Stimulated activated CD4-positive, alpha-beta T cell treated with anti-CD3 and anti-CD28 coated beads, TNF-alpha, amount 100 ng/mL, for 1 hour (primary cell): ENCODE results near the gene JAG2.

Experiments
- DNase-seq, 3 donors: peaks; one replicate each; pipeline ENCODE4 v3.0.0-alpha.2; 2020; ENCODE audit warnings: low read depth in 3 of 3, low spot score in 1 of 3

Gene JAG2

DNA sequence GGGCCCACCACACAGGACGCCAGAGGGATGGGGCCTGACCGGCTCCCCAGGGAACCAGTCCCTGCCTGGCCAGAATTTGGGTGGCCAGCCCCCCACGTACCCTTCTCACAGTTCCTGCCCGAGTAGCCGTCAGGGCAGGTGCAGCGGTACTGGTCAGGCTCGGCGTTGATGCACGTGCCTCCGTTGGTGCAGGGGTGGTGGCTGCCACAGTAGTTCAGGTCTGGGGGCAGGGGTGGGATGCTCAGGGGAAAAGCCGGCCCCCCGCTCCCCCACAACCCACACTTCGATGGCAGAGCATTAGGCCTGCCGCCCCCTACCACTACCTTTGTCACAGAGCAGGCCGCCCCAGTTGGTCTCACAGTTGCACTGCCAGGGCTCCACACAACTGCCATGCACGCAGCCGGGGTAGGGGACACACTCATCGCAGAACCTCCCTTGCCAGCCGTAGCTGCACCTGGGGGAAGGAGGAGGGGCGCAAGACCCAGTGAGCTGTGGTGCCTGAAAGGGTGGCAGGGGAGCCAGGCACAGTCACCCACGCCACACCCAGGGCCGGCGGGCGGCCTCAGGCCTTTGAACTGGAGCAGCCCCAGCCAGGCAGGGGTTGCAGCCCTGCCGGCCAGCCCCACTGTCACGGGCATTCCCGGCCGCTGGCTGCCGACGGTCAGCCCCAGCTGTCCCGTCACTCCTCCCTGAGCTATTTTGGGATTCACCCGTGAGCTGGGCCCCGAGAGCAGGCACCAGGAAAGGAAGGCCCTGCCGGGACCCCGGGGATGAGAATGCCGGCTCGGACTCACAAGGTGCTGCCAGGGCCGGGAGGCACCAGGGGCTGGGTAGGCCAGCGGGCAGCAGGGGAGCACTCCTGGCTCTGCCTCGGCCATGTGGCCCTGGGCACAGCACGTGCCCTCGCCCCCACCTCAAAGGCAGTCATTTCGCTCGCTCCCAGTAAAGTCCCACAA, 16.5 kb downstream of the JAG2 start:
- DNase-seq, result no peak

DNA sequence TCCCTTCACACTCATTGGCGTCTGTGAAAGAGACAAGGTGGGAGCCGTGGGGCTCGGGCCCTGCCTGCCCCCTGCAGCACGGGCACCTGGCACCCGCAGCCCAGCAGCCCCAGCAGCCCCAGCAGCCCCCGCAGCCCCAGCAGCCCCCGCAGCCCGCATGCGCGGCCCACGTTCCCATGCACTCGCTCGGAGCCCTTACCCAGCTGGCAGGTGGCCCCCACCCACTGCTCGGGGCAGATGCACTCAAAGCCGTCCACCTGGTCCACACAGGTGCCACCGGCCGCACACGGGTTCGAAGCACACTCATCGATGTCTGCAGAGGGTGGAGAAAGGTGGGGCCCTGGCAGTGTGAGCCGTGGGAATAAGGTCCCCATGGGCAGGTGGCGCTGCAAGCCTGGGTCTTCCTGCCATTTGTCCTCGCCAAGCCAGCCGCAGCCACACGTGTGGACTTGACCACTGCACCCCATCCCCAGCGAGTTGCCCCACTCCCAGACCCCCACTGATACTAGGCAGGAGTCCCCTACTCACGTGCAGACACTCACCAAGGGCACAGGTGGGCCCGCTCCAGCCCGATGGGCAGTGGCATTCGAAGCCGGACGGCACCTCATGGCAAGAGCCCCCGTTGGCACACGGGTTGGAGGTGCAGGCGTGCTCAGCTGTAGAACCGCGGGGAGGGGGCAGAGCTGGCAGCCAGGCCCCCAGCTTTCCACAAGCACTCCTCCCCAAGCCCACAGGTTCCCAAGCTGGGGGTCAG, 17.3 kb downstream of the JAG2 start:
- DNase-seq, result no peak

DNA sequence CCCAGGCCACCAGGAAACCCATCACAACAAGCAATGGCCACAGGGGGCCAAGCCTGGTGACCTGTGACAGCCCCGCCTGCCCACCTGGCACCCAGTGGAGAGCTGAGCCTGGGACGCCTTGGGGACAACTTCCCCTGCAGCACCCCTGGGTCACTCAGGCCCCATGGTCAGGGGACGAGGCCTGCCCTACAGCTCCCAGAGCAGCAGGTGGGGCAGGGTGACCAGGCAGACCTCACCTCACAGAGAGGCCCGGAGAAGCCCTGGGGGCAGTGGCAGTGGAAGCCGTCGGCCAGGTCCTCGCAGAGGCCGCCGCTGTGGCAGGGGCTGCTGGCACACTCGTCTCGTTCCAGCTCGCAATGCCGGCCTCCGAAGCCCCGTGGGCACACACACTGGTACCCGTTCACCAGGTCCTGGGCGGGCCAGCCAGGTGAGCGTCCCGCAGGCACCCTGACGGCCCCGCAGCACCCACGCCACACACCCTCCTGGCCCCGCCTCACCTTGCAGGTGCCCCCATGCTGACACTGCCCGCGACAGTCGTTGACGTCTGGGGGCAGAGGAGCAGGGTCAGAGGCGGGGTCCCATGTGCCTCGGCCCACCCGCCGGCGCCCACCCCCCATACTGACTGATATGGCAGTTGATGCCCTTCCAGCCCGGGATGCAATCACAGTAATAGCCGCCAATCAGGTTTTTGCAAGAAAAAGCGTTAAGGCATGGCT, 18.1 kb downstream of the JAG2 start:
- no peak for DNase-seq

DNA sequence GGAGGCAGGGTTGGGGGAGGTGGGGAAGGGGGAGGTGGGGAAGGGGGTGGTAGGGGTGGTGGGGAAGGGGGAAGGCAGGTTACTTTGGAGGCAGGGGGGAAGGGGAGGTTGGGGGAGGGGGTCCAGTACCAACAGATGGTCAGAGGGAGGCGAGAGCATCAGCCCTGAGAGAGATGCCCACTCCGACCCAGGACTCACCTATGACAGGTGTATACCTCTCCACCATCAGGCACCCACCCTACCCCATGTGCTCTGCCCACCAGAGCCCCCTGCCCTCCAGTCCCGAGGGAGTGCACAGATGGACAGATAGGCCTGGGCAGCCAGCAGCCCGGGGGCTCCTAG, 18.6 kb downstream of the JAG2 start:
- no peak for DNase-seq

DNA sequence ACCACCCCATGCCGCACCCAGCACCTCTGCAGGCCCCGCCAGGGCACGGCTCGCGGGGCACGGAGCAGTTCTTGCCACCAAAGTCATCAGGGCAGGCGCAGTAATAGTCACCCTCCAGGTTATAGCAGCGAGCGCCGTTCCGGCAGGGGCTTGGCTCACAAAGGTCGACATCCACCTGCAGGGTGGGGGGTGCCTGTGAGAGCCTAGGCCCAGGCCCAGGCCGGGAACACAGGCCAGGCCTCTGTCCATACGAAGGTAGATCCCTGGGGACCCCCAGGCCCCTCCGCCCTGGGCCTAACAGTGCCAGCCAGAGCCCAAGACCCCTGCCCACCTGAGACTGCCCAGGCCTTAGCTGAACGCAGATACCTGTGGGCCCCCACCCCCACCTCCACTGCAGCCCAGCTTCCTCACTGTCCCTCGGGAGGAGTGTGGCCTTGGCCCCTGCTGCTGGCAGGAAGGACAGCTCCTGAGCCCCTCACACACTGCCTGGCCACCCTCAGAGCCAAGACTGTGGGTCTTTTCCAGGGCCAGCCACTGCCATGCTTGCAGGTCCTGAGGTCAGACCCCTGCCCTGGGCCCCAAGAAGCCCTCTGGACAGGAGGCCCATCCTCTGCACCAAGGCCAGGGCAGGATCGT, 19.3 kb downstream of the JAG2 start:
- no peak for DNase-seq

DNA sequence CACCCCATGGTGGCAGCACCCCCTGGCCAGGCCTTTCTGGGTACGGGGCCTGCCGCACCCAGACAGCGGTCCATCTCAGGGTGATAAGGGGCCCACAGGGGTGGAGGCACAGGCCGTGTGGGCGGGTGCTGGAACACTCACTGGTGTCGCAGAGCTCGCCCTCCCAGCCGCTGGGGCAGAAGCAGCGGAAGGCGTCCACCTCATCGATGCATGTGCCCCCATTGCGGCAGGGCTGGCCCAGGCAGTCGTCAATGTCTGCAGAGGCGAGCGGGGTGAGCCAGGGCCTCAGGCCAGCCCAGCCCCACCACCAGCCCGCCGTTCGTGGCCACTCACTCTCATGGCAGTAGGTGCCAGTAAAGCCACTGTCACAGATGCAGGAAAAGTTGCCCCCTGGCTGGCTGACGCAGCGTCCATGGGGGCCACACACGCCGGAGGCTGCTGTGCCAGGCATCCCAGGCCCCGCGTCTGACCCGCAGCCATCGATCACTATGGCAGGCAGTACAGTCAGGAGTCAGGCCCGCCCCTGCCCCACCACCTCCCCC, 19.9 kb downstream of the JAG2 start:
- DNase-seq, result no peak

DNA sequence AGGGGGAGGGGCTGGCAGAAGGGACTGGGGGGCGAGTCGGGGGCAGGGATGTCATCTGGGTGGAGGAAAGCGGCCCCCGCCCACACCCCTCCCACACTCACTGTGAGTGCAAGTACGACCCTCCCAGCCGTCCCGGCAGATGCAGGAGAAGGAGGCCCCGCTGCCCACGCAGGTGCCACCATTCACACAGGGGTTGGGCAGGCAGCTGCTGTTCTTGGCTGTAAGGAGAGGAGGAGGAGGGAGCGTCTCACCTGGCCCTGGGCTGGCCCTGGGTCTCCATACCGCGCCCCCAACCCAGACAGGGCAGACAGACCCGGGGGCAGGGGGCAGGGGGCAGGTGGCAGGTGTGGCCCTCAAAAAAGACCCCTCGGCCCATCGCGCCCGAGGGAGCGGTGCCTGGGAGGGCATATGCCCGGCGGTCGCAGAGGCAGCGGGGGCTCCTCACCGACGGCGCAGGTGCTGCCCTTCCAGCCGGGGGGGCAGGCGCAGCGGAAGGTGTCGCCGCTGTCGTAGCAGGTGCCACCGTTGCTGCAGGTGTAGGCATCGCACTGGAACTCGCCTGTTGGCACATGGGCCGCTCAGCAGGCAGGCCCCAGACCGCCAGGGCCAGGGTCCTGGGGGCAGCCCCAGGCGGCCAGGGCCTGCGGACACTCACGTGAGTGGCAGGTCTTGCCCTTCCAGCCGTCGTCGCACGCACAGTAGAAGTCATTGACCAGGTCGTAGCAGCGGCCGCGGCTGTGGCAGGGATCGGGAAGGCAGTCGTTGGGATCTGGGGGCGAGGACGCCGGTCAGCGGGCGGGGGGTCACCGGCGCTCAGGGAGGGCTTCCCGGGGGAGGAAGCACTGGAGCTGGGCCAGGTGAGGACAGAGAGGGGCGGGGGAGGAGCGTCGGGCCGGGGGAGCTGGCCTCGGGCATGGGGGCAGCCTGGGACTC, 20.6 kb downstream of the JAG2 start:
- no peak for DNase-seq

DNA sequence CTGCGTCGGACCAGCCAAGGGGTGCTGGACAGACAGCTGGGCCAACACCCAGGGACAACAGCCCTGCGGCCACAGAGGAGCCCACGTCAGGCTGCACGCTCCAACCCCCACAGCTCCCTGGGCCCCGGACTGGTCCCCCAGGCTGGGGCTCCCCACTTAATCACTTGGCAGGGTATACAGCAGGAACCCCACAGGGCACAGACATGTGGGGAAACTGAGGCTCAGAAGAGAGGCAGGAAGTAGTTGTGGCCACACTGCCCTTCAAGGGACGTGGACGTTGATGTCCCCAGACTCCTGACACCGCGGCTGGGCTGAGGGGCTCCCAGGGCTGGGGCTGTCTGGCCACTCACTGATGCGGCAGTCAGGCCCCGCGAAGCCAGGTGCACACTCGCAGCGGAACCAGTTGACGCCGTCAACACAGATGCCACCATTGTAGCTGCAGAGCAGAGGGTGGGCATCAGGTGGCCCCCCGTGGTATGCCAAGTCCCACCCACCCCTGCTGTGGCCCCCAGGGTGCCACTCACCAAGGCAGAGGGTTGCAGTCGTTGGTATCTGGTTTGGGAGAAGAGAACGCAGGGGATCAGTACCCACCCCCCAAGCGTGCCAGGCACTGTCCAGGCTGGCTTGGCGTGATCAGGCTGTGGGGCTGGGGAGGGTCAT, 21.5 kb downstream of the JAG2 start:
- DNase-seq, result no peak

DNA sequence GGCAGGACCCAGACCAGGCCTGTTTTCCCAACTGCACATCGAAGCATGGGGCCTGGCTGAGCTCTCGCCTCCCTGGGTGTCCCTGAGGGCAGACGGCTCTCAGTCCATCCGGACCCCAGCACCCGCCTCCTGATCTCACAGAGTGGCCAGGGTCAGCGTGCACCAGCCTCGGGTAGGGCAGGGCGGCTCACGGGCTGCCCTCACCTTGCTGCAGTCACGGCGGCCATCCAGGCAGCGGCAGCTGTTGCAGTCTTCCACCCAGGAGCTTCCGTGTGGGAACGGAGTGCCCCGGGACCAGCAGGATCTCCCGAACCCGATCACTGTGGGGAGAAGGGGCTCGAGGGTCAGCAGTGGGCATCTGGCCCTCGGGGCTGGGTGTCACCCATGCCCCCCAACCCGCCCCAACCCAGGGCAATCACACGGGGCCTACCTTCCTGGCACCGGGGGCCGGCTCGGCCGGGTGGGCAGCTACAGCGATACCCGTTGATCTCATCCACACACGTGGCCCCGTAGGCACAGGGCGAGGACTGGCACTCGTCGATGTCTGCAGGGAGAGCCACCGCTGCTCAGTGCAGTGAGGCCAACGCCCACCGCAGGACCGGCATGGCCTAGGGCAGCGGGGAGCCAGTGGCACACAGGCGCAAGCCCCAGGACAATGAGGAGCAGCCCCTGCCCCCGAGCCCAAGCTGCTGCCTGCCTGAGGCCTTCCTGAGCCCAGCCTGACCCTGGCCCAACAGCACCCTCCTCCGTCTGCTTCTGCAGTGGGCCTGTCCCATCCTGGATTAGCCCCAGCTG, 22.2 kb downstream of the JAG2 start:
- DNase-seq, result no peak

DNA sequence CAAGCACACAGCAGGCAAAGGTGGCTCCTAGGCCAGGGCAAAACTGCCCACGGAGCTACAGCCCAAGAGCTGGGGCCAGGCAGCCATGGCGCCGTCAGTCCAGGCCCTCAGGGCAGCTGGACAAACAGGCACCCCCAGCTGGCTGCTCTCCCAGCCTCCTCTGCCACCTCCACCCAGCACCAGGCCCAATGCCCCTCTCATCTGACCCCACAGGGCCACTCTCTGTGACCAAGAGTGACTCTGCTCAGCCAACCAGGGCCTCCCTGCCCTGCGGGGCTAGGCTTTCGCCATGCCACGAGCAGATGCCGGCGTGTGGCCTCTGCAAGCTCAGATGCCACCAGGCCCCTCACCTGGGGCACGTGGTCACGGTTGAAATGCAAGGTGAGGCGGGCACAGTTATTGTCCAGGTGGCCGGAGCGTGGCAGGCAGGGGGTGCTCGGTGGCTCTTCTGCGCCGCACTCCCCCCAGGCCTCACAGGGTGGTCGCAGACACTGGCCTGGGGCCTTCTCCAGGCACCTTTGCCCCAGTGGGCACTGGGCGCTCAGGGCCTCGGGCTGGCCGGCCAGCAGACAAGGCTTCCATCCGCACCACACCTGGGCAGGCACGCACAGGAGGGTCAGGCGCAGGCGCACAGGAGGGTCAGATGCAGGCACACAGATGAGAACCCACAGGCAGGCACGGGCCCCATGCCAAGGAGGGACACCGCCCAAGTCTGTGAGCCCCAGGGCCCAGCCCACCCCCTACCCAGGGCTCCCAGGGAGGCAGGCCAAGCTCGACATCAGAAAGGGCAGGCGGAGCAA, 23.0 kb downstream of the JAG2 start:
- DNase-seq, result no peak

DNA sequence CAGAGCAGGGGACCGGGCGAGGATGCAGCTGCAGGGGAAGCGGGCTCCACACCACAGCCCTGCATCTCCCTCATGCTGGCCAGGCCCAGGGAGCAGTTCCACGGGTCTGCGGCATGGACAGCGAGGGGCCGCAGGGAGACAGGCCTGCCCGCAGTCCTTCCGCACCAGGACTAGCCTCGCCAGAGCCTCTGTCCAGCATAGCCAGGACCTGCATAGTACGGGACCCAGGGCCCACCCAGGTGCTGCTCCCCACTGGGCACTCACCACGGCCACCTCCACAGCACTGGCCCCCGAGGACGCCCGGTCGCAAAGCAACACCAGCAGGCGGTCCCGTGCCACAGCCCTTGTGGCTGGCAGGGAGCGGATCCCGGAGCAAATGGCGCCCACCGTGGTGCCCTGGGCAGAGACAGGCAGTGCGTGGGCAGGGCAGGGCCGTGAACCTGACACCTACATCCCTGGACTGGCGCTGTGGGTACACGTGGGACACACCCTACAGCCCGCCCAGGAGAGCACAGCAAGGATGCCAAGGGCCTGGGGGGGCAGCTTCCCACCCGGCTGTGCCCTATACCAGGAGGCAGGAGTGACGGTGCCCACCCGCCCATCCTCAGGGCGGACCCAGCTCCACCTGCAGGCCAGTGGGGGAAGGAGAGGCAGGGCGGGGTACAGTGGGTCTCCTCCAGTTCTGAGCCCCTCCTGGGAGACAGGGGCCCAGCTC, 23.8 kb downstream of the JAG2 start:
- DNase-seq, result no peak

DNA sequence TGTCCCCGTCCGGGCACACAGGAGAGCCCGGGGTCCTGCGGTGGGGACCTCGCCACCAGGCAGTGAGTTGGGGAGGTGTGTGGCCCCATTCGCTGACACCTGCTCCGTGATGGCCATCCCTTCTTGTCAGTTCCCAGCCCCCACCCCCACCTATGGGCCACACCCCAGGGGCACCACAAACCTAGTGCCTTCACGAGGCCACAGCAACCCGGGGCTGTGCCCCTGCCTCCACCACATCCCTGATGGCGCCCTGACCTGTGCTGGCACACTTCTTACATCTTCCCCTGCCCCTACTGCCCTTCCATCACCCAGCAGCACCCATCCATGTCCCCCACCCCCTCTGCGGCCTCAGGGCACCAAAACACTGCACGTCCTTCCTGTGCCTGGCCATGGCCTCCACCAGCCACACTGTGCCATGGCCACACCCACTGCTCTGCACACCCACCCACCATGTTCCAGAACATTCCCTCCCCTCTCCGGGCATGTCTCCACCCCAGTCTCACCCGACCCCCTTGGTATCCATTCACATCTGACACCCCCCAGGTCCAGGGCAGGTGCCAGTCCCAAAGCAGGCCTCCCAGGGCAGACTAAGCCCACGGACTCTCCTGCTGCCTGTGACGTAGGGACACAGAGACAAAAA, 24.4 kb downstream of the JAG2 start:
- DNase-seq, result no peak

DNA sequence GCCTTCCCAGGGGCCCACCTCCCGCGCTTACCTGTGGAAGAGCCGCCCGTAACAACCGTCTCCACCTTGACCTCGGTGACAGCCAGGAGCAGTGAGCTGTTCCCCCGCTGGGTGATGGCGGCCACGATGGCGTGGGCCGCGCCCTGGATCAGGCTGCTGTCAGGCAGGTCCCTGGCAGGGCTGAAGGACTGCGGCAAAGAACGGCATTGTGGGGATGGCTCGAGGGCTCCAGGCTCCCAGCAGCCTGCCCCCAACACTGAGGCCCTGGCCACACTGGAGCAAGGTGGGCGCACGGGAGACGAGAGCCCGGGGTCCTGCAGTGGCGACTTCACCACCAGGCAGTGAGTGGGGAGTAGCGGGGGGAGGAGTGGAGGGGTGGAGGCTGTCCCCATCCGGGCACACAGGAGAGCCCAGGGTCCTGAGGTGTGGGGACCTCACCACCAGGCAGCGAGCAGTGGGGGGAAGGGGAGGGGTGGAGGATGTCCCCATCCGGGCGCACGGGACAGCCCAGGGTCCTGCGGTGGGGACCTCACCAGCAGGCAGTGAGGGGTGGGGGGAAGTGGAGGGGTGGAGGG, 25.0 kb downstream of the JAG2 start:
- DNase-seq, result no peak

DNA sequence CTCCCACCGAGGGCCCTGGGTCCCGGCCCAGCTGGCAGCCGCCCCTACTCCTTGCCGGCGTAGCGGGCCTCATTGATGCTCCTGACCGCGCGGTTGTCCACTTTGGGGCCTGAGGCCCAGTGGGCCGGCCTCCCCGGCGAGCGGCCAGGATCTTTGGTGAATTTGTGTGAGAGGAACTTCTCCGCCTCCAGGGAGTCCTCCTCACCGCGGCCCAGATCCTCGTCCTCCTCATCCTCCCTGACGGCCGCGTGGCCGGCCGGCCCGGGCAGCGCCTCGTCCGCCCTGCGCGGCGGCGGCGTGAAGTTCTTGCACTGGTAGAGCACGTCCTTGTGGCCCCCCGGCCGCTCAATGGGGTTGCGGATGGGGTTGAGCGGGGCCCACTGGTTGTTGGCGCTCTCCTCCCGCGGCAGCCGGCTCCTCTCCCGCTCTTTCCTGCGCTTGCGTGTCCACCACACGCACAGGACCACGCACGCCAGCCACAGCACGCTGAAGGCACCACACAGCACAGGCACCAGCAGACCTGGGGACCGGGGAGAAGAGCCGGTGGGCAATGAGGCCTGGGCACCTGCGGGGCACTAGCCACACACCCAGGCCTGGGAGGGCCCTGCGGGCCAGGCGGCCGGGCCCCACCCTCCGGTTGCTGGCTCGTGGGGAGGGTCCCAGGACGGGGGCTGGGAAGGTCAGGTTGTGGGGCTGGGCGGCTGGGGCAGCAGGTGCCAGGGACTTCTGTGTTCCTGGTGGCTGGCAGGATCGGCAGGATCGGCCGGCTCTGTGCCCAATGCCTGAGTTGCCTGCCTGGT, 25.7 kb downstream of the JAG2 start:
- no peak for DNase-seq

DNA sequence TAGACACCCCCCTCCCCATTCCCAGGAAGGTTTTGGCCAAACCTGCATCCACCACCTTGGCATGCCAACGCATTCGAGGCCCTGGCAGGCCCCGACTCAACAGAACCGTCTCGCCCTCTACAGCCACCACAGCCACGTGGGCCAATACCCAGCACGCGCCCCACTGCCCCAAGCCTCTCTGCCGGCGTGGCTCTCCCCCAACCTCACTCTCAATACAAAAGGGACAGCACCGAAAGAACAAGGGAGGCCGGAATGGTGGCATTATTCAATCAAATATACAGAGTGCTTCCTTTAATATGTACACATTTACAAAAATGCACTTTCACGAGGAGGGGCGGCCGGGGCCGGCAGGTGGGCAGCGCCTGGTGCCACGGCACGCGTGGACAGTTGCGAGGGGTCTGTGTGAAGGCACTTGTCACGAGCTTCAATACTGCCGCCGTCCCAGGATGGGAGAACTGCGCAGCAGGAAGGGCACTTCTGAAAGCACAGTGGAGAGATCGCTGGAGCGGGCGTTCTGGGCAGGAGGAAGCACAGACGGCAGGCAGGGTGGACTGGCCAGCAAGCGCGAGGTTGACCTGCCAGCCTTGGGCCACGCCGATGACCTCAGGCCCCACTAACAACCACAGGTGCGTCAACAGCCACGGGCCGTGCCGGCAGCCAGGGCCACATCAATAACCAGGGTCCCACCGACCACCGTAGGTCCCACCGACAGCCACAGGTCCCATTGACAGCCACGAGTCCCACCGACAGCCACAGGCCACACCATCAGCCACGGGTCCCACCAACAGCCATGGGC, 26.9 kb downstream of the JAG2 start:
- no peak for DNase-seq
